Measurements from ENCODE around the gene BBS2. TPM values are rescaled to one million over a fixed set of nuclear protein-coding genes. Genes with fewer than 3 reads are reported as not detected.

The BBS2 gene
- total and polyA plus RNA-seq, 9 of the 15 experiments (the other 6 are each of a cell fraction or from before 2014, with no cell fraction given), result 4.2 to 22.7 (median 10.2) TPM

DNA sequence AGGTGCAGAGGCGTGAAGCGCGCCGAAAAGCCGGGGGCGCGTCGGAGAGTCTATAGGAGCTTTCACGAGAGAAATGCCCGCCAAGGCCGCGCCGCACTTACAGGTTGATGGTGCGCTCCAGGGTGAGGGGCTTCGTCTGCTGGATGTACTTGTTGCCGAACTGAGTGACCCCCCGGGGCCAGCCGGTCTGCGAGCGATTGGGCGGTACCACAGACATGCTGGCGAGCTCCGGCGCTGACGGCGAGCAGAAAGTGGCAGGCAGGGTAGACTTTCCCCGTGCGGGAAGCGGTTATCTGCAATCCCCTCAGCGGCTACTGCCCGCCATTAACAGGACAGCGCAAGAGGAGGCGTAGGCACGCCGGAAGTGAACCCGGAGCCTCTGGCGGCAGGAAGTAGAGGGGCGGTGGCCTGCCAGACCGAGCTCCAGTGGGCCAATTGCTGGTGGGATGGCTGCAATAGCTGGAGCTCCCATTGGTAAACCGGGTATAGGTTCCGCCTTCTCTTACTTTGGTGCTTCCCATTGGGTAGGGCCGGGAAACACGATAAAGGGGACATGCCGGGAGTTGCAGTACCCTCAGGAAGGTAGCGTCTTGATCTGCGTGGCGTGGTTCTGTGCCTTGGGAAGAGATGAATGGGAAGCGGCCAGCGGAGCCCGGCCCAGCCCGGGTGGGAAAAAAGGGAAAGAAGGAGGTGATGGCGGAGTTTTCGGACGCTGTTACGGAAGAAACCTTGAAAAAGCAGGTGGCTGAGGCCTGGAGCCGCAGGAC, 68.7 kb downstream of the BBS2 start, which contains the start of the genes NUDT21 and OGFOD1 (continued):
- TF ChIP-seq, protein P1, sequence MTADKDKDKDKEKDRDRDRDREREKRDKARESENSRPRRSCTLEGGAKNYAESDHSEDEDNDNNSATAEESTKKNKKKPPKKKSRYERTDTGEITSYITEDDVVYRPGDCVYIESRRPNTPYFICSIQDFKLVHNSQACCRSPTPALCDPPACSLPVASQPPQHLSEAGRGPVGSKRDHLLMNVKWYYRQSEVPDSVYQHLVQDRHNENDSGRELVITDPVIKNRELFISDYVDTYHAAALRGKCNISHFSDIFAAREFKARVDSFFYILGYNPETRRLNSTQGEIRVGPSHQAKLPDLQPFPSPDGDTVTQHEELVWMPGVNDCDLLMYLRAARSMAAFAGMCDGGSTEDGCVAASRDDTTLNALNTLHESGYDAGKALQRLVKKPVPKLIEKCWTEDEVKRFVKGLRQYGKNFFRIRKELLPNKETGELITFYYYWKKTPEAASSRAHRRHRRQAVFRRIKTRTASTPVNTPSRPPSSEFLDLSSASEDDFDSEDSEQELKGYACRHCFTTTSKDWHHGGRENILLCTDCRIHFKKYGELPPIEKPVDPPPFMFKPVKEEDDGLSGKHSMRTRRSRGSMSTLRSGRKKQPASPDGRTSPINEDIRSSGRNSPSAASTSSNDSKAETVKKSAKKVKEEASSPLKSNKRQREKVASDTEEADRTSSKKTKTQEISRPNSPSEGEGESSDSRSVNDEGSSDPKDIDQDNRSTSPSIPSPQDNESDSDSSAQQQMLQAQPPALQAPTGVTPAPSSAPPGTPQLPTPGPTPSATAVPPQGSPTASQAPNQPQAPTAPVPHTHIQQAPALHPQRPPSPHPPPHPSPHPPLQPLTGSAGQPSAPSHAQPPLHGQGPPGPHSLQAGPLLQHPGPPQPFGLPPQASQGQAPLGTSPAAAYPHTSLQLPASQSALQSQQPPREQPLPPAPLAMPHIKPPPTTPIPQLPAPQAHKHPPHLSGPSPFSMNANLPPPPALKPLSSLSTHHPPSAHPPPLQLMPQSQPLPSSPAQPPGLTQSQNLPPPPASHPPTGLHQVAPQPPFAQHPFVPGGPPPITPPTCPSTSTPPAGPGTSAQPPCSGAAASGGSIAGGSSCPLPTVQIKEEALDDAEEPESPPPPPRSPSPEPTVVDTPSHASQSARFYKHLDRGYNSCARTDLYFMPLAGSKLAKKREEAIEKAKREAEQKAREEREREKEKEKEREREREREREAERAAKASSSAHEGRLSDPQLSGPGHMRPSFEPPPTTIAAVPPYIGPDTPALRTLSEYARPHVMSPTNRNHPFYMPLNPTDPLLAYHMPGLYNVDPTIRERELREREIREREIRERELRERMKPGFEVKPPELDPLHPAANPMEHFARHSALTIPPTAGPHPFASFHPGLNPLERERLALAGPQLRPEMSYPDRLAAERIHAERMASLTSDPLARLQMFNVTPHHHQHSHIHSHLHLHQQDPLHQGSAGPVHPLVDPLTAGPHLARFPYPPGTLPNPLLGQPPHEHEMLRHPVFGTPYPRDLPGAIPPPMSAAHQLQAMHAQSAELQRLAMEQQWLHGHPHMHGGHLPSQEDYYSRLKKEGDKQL (CRISPR knock-in tag; IDR thresholded peaks at IDR 0.05; ENCODE audit: borderline replicate concordance), result no peak
- TF ChIP-seq RBM25 (IDR thresholded peaks at IDR 0.05; ENCODE audit: low read depth, low read length, severe bottlenecking), result peak; percentile 88
- TF ChIP-seq, protein P2, sequence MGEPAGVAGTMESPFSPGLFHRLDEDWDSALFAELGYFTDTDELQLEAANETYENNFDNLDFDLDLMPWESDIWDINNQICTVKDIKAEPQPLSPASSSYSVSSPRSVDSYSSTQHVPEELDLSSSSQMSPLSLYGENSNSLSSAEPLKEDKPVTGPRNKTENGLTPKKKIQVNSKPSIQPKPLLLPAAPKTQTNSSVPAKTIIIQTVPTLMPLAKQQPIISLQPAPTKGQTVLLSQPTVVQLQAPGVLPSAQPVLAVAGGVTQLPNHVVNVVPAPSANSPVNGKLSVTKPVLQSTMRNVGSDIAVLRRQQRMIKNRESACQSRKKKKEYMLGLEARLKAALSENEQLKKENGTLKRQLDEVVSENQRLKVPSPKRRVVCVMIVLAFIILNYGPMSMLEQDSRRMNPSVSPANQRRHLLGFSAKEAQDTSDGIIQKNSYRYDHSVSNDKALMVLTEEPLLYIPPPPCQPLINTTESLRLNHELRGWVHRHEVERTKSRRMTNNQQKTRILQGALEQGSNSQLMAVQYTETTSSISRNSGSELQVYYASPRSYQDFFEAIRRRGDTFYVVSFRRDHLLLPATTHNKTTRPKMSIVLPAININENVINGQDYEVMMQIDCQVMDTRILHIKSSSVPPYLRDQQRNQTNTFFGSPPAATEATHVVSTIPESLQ (CRISPR knock-in tag; IDR thresholded peaks at IDR 0.05), result no peak
- TF ChIP-seq, protein P3, sequence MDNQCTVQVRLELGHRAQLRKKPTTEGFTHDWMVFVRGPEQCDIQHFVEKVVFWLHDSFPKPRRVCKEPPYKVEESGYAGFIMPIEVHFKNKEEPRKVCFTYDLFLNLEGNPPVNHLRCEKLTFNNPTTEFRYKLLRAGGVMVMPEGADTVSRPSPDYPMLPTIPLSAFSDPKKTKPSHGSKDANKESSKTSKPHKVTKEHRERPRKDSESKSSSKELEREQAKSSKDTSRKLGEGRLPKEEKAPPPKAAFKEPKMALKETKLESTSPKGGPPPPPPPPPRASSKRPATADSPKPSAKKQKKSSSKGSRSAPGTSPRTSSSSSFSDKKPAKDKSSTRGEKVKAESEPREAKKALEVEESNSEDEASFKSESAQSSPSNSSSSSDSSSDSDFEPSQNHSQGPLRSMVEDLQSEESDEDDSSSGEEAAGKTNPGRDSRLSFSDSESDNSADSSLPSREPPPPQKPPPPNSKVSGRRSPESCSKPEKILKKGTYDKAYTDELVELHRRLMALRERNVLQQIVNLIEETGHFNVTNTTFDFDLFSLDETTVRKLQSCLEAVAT (IDR thresholded peaks at IDR 0.05), result peak in 1 of 2 experiments; percentile 23; a peak in 2 of 4 replicates
- TF ChIP-seq NUFIP1 (IDR thresholded peaks at IDR 0.05; ENCODE audit: partially characterized antibody), result no peak
- TF ChIP-seq, protein P4, sequence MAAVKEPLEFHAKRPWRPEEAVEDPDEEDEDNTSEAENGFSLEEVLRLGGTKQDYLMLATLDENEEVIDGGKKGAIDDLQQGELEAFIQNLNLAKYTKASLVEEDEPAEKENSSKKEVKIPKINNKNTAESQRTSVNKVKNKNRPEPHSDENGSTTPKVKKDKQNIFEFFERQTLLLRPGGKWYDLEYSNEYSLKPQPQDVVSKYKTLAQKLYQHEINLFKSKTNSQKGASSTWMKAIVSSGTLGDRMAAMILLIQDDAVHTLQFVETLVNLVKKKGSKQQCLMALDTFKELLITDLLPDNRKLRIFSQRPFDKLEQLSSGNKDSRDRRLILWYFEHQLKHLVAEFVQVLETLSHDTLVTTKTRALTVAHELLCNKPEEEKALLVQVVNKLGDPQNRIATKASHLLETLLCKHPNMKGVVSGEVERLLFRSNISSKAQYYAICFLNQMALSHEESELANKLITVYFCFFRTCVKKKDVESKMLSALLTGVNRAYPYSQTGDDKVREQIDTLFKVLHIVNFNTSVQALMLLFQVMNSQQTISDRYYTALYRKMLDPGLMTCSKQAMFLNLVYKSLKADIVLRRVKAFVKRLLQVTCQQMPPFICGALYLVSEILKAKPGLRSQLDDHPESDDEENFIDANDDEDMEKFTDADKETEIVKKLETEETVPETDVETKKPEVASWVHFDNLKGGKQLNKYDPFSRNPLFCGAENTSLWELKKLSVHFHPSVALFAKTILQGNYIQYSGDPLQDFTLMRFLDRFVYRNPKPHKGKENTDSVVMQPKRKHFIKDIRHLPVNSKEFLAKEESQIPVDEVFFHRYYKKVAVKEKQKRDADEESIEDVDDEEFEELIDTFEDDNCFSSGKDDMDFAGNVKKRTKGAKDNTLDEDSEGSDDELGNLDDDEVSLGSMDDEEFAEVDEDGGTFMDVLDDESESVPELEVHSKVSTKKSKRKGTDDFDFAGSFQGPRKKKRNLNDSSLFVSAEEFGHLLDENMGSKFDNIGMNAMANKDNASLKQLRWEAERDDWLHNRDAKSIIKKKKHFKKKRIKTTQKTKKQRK (IDR thresholded peaks at IDR 0.05; ENCODE audit: borderline replicate concordance, low read depth, low read length), result peak; percentile 87
- TF ChIP-seq, protein P5, sequence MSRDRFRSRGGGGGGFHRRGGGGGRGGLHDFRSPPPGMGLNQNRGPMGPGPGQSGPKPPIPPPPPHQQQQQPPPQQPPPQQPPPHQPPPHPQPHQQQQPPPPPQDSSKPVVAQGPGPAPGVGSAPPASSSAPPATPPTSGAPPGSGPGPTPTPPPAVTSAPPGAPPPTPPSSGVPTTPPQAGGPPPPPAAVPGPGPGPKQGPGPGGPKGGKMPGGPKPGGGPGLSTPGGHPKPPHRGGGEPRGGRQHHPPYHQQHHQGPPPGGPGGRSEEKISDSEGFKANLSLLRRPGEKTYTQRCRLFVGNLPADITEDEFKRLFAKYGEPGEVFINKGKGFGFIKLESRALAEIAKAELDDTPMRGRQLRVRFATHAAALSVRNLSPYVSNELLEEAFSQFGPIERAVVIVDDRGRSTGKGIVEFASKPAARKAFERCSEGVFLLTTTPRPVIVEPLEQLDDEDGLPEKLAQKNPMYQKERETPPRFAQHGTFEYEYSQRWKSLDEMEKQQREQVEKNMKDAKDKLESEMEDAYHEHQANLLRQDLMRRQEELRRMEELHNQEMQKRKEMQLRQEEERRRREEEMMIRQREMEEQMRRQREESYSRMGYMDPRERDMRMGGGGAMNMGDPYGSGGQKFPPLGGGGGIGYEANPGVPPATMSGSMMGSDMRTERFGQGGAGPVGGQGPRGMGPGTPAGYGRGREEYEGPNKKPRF (IDR thresholded peaks at IDR 0.05; ENCODE audit: low read depth, low read length), result no peak
- TF ChIP-seq, protein P6, sequence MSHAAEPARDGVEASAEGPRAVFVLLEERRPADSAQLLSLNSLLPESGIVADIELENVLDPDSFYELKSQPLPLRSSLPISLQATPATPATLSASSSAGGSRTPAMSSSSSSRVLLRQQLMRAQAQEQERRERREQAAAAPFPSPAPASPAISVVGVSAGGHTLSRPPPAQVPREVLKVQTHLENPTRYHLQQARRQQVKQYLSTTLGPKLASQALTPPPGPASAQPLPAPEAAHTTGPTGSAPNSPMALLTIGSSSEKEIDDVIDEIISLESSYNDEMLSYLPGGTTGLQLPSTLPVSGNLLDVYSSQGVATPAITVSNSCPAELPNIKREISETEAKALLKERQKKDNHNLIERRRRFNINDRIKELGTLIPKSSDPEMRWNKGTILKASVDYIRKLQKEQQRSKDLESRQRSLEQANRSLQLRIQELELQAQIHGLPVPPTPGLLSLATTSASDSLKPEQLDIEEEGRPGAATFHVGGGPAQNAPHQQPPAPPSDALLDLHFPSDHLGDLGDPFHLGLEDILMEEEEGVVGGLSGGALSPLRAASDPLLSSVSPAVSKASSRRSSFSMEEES (CRISPR knock-in tag; IDR thresholded peaks at IDR 0.05), result no peak

Data from K562 (cell line).